Measurements from ENCODE around the gene TLCD4.

TLCD4 gene, protein sequence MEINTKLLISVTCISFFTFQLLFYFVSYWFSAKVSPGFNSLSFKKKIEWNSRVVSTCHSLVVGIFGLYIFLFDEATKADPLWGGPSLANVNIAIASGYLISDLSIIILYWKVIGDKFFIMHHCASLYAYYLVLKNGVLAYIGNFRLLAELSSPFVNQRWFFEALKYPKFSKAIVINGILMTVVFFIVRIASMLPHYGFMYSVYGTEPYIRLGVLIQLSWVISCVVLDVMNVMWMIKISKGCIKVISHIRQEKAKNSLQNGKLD

DNA sequence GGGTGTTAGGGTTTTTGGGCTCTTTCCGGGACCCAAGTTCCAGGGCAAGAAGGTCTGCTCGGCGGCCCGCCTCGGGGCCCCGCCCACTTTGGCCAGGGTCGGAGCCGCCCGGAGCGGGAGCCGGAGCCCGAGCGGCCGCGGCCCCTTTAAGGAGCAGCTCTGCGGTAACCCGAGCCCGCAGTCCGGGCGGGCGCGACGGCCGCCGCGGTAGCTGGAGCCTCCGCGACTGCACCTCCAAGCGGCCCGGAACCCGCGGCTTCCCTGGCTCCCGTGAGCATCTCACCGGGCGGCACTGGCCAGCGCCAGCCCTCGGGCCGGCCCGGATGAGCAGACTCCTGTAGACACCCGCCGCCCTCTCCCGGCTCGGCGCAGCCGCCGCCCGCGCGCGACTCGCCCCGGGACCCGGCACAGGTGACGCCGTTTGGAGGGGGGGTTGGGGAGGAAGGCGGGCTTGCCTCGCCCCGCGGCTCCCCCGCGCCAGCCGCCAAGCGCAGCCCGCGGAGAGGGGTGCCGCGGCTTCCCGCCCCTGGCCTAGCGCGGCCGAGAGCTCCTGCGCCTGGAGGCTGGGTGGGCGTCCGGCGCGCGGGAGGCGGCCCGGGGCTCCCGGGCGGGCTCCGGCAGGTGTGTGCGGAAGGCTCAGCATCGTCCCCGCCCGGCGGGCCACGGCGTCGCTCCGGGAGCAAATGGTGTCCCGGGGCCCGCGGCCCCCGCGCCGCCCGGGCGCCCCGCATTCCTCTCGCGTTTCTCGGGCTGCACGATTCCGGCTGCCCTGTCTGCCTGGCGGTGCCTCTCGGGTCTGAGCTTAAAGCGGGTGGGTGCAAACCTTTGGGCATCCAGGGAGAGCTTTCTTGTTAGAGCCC, at the start of gene TLCD4:
TLCD4 (plus strand) TSS at position 149 of the 860 bp plus-strand sequence. CDS start 26,547 bp downstream, outside the sequence.
- TF ChIP-seq, protein P1, sequence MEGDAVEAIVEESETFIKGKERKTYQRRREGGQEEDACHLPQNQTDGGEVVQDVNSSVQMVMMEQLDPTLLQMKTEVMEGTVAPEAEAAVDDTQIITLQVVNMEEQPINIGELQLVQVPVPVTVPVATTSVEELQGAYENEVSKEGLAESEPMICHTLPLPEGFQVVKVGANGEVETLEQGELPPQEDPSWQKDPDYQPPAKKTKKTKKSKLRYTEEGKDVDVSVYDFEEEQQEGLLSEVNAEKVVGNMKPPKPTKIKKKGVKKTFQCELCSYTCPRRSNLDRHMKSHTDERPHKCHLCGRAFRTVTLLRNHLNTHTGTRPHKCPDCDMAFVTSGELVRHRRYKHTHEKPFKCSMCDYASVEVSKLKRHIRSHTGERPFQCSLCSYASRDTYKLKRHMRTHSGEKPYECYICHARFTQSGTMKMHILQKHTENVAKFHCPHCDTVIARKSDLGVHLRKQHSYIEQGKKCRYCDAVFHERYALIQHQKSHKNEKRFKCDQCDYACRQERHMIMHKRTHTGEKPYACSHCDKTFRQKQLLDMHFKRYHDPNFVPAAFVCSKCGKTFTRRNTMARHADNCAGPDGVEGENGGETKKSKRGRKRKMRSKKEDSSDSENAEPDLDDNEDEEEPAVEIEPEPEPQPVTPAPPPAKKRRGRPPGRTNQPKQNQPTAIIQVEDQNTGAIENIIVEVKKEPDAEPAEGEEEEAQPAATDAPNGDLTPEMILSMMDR (conservative IDR thresholded peaks at IDR 0.05; ENCODE audit: low read length) = no peak
- DNase-seq (ENCODE audit: low read depth) = peak; percentile 13
- peak within 1 kb of the TSS; percentile 62 for H3K4me3 ChIP-seq (ENCODE audit: low read length)

DNA sequence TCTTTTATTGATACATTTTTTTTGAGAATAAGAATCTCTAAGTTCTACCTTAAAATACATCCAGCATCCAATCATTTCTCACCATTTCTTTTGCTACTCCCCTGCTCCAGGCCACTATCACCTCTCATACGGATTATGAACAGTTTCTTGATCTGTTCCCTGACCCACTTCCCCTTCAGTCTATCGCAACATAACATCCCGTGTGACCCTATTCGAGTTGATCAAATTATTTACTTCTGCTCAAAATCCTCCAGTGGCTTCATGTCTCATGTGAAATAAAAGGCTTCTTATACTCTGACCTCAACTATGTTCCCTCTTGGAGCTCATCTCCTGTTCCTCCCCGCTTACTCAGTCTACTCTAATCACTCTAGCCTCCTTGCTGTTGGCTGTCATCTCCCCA, 49.6 kb upstream of the TLCD4 start:
- H3K4me3 ChIP-seq (ENCODE audit: low read length) = no peak overlapping the region
- TF ChIP-seq, protein P1 (conservative IDR thresholded peaks at IDR 0.05; ENCODE audit: low read length) = no peak
- DNase-seq (ENCODE audit: low read depth) = no peak

DNA sequence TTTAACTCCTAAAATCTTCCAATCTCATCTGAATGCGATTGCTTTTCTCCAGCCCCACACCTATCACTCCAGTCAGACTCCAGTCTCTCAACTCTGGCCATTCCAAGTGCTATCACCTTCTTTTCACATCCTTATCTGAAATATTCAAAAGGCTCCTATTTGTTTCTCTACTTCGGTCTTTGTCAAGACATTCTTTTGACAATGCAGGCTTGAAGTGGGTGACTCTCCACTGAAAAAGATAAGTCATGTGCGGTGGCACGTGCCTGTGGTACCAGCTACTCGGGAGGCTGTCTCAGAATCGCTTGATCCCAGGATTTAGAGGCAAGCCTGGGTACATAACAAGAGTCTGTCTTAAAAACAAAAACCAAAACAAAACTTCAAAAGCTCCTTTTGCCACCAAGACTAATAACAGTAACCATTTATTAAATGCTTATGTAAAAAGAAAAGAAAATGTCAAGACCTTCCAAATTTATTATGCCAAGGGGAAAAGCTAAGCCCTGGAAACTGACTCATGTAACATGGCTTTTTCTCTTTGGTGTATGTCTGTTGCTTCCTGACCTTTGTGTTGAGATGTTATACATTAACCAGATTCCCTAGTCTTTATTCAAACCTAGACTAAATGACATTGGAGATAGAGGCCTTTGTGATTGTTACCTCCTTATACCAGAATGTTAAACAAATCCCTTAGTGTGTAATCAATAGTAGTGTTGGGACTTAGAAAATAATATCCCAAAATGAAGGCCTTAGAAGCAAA, 48.0 kb upstream of the TLCD4 start:
- no peak for DNase-seq (ENCODE audit: low read depth)
- TF ChIP-seq, protein P1 (conservative IDR thresholded peaks at IDR 0.05; ENCODE audit: low read length) = no peak
- no peak overlapping the region for H3K4me3 ChIP-seq (ENCODE audit: low read length)

DNA sequence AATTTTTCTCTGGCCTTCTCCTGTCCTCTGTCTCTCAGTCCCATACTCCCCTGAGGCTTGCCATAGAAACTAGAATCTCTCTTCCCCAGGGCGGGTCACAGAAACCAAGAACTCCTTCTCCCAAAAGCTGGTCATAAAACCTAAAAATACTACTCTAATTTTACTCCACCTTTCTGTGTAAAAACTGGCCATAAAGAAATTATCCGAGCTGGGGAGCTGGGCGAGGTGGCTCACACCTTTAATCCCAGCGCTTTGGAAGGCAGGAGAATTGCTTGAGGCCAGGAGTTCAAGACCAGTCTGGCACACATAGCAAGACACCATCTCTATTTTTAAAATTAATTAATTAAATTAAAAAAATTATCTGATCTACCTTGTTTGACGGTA, 47.5 kb upstream of the TLCD4 start:
- H3K4me3 ChIP-seq (ENCODE audit: low read length) = no peak overlapping the region
- TF ChIP-seq, protein P1 (conservative IDR thresholded peaks at IDR 0.05; ENCODE audit: low read length) = no peak
- no peak for DNase-seq (ENCODE audit: low read depth)

DNA sequence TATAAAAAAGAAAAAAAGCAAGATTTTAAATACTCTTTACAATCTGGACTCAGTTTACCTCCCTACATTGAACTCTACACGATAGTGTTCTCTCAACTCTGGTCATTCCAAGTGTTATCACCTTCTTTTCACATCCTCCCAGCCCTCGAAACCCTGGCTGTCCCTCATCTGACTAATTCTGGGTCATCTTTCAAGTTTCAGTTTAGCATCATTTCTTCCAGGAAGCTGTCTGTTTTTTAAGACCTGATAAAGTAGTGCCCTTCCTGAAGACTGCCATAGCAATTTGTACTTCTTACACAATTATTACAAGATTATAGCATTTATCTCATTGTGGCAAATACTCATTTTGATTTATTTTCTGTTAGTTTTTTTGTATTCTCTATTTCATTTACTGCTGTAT, 45.6 kb upstream of the TLCD4 start:
- TF ChIP-seq, protein P1 (conservative IDR thresholded peaks at IDR 0.05; ENCODE audit: low read length) = no peak
- peak overlapping the region; percentile 76 for H3K4me3 ChIP-seq (ENCODE audit: low read length)
- DNase-seq (ENCODE audit: low read depth) = no peak

DNA sequence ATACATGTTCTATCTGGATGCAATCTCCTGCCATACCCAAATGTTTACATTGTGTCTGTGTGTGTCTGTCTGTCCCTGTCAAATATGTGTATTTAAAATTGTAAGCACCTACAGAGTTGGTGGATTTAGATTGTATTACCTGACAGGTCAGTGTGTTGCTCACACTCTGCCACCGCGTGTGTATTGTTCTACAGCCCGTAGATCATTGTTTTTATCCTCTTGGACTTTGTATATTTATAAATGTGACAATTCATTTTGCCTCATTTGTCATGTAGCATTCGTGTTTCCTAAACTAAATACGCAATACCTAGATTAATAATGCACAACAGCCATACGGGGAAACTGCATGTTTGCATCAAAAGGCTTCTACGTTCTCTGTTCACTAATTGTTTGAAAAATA, 45.0 kb upstream of the TLCD4 start:
- H3K4me3 ChIP-seq (ENCODE audit: low read length) = peak overlapping the region; percentile 76
- no peak for DNase-seq (ENCODE audit: low read depth)

More for the DNA sequence above, 45.0 kb upstream of the TLCD4 start:
- TF ChIP-seq, protein P1 (conservative IDR thresholded peaks at IDR 0.05; ENCODE audit: low read length) = no peak
